Heart left ventricle (tissue), 16 donors: ENCODE measurements around the gene CSF1R. TPM values are rescaled to one million over a fixed set of nuclear protein-coding genes. Genes with fewer than 3 reads are reported as not detected.

ENCODE experiments used
- ATAC-seq, 4 donors: fragments of 200-7000 bp; cut with Tn5 transposase; one replicate each; pipeline ENCODE4 v1.9.1; 2020 to 2022; ENCODE audit warnings: moderate library complexity in 4 of 4, mild to moderate bottlenecking in 3 of 4, moderate number of reproducible peaks in 1 of 4
- DNase-seq, 5 donors: peaks; one replicate each; pipeline ENCODE4 v3.0.0-alpha.2; 2020
- H3K27ac ChIP-seq, 12 donors: fragments of 200-600 bp; sonication (generic) in 4 of 12; one replicate each; pipeline versions ENCODE4 v1.5.0 to v1.8.0; 2016 to 2022; ENCODE audit warnings: mild to moderate bottlenecking in 2 of 12
- H3K27me3 ChIP-seq, 9 donors: fragments of 200-600 bp; sonication (generic) in 2 of 9; one replicate each; pipeline versions ENCODE4 v1.5.1 to v1.8.0; 2016 to 2022; ENCODE audit warnings: mild to moderate bottlenecking in 3 of 9
- H3K36me3 ChIP-seq, 9 donors: fragments of 200-600 bp; sonication (generic) in 2 of 9; one replicate each; pipeline versions ENCODE4 v1.5.0 to v1.8.0; 2018 to 2022; ENCODE audit warnings: mild to moderate bottlenecking in 2 of 9
- H3K4me1 ChIP-seq, 12 donors: fragments of 200-600 bp; sonication (generic) in 4 of 12; one replicate each; pipeline versions ENCODE4 v1.5.0 to v1.8.0; 2016 to 2022; ENCODE audit warnings: mild to moderate bottlenecking in 3 of 12
- H3K4me3 ChIP-seq, 12 donors: fragments of 200-600 bp; sonication (generic) in 4 of 12; one replicate each; pipeline versions ENCODE4 v1.5.0 to v1.8.0; 2017 to 2022; ENCODE audit warnings: mild to moderate bottlenecking in 9 of 12, moderate library complexity in 4 of 12
- H3K9me3 ChIP-seq, 12 donors: fragments of 200-600 bp; sonication (generic) in 4 of 12; one replicate each; pipeline versions ENCODE4 v1.5.0 to v1.8.0; 2016 to 2022; ENCODE audit warnings: mild to moderate bottlenecking in 1 of 12
- CTCF ChIP-seq, 12 donors: fragments of 200-600 bp; sonication (generic) in 4 of 12; IDR thresholded peaks; one replicate each; pipeline versions ENCODE4 v1.5.0 to v1.8.0; 2018 to 2022; ENCODE audit warnings: antibody characterized with exemption in 12 of 12, mild to moderate bottlenecking in 5 of 12
- POLR2A ChIP-seq, 2 donors: fragments of 450-650 bp; IDR thresholded peaks; one replicate each; pipeline ENCODE4 v1.6.1; 2017; ENCODE audit warnings: antibody characterized with exemption in 2 of 2, mild to moderate bottlenecking in 2 of 2, moderate library complexity in 2 of 2
- WGBS, 4 donors: extraction: QIAGEN DNeasy Blood & Tissue Kit in 2 of 4; methylation state at CpG; one replicate each; pipeline versions ENCODE4 v1.1.5 to v1.1.7; 2013 to 2018; 5-methylcytosine and 5-hydroxymethylcytosine counted together
- intact Hi-C, 10 donors: fragments of 100-400 bp; cut with DNase I; formaldehyde crosslinking; loops; one replicate each; pipeline versions ENCODE4 v1.11.1 to v1.14.2; 2022
- polyA plus RNA-seq, 2 donors: library from polyadenylated mRNA; stranded (reverse); fragments of 200-250 nt; gene quantifications; one replicate each; pipeline ENCODE4 v1.2.3, GENCODE V29; 2013
- total RNA-seq, 9 donors: library from RNA; depleted of rRNA in 2 of 9; stranded (reverse); fragments of >200 nt in 2 of 9; fragmentation: NEBNext Ultra II Directional in 3 of 9; extraction: Animal tissue kit (Norgen Biotek cat#: 25700) in 3 of 9; gene quantifications; one replicate each; pipeline versions ENCODE4 v1.1.0 to v1.2.4, GENCODE V29; 2016 to 2023
- donor health status: ischemic (EF 13 %, LVEDD 7.1; RV severe dilation, severe dysfunction).
- donor health status: healthy with polysubstance abuse.
- donor health status: DM: no; HTN: yes; CAD: no.
- donor health status: DM: no; HTN: no; CAD: no.
- donor health status: ischemic (EF 25% LVEDD 6.9; RV normal size, moderate dysfunction).
- donor health status: ischemic (EF 25% LVEDD 5.7; RV mildly dilated, moderate dysfunction).
- donor health status: healthy.
- donor health status: DM: yes; HTN: yes; CAD: no.
- donor health status: ischemic (EF 35%, LVEDD 5.7; RV mildly dilated, moderate dysfunction).
- donor health status: nonischemic (EF 11% LVEDD 7.7; RV severe dilation, severe dysfunction).
- donor health status: DM: yes; HTN: yes; CAD: no.
- donor health status: PGD.
- donor health status: ischemic (EF 29% LVEDD 5.4; RV normal size, mild dysfunction).
- donor health status: nonischemic (EF 23%, LVEDD 6.1; RV moderate dilation, normal function).

CSF1R gene
- total and polyA plus RNA-seq, 11 donors, result 5.0 to 143 (median 10.7) TPM

- H3K27ac ChIP-seq, result peak overlapping the region in 8 of 12 donors; percentile 25 to 57 (median 39)
- no peak for TF ChIP-seq POLR2A (IDR thresholded peaks at IDR 0.05)
- no peak for TF ChIP-seq CTCF (IDR thresholded peaks at IDR 0.05)
- H3K36me3 ChIP-seq, result peaks cover 0 to 39% (median 16%) of the 10 kb centered on the region in 9 donors
- peaks cover 0 to 30% (median 10%) of the 10 kb centered on the region in 12 donors for H3K4me1 ChIP-seq
- 67 to 77% (median 74%) methylated on average over 18 of the region's 18 CpGs for WGBS, 4 donors
- ATAC-seq, result peak in 3 of 4 donors; percentile 36 to 45 (median 44)
- peak in 1 of 5 donors; percentile 62 for DNase-seq
- H3K4me3 ChIP-seq, result no peak overlapping the region
- intact Hi-C loops, result no loop called here
- H3K9me3 ChIP-seq, result no peaks in the 10 kb centered on the region
- H3K27me3 ChIP-seq, result no peaks in the 10 kb centered on the region
Observed at GRCh38 chr5:150113047-150113744, 26.8 kb upstream of the CSF1R start.

- no peaks in the 10 kb centered on the region for H3K9me3 ChIP-seq
- WGBS, 4 donors, result 23 to 71% (median 57%) methylated on average over 4 to 6 of the region's 6 CpGs
- no peak for TF ChIP-seq POLR2A (IDR thresholded peaks at IDR 0.05)
- no peak for TF ChIP-seq CTCF (IDR thresholded peaks at IDR 0.05)
- H3K27ac ChIP-seq, result peak overlapping the region in 9 of 12 donors; percentile 4 to 62 (median 35)
- DNase-seq (peak in 2 of 5 donors; percentile 74 to 76), ATAC-seq (peak in 3 of 4 donors; percentile 69 to 74 (median 70))
- peaks cover 0 to 31% (median 13%) of the 10 kb centered on the region in 9 donors for H3K36me3 ChIP-seq
- intact Hi-C loops, result no loop called here
- H3K27me3 ChIP-seq, result no peaks in the 10 kb centered on the region
- H3K4me1 ChIP-seq, result peaks cover 0 to 38% (median 10%) of the 10 kb centered on the region in 12 donors
- H3K4me3 ChIP-seq, result no peak overlapping the region
Observed at GRCh38 chr5:150112201-150113046, 26.1 kb upstream of the CSF1R start.

- peak overlapping the region in 1 of 12 donors; percentile 42 for H3K27ac ChIP-seq
- WGBS, 4 donors, result 74 to 87% (median 81%) methylated on average over 8 of the region's 8 CpGs
- no peak for ATAC-seq
Observed at GRCh38 chr5:150111122-150111521, 24.8 kb upstream of the CSF1R start.

More at GRCh38 chr5:150111122-150111521, 24.8 kb upstream of the CSF1R start:
- intact Hi-C loops, result no loop called here
- DNase-seq, result no peak
- H3K27me3 ChIP-seq, result no peaks in the 10 kb centered on the region
- peaks cover 0 to 23% (median 4%) of the 10 kb centered on the region in 9 donors for H3K36me3 ChIP-seq
- no peak overlapping the region for H3K4me3 ChIP-seq
- peaks cover 0 to 49% (median 10%) of the 10 kb centered on the region in 12 donors for H3K4me1 ChIP-seq
- TF ChIP-seq CTCF (IDR thresholded peaks at IDR 0.05) (no peak), POLR2A (IDR thresholded peaks at IDR 0.05) (no peak)
- no peaks in the 10 kb centered on the region for H3K9me3 ChIP-seq
